Muscle of arm (tissue), 14 donors: Measurements from ENCODE around the gene CDC23. TPM values are rescaled to one million over a fixed set of nuclear protein-coding genes. Genes with fewer than 3 reads are reported as not detected.
"Not testable (repeated sequence)": the region's sequence is repeated elsewhere in the genome, so short reads cannot be mapped to it uniquely, and the experiment has no call there.

Experiments
- DNase-seq: peaks from one replicate; pipeline ENCODE4 v3.0.0-alpha.2; 2013
- long read RNA-seq, 11 donors: transcript quantifications; one replicate each; lab custom pipeline, GENCODE V29; 2026
- polyA plus RNA-seq, 12 donors: library from polyadenylated mRNA; unstranded; fragments of 120-200 nt; gene quantifications; one replicate each; pipeline ENCODE4 v1.2.1, GENCODE V29; 2013; ENCODE audit not compliant: insufficient read length in 12 of 12

Gene CDC23
- 10 to 100 TPM in 11 of 12 donors, not detected in 1; 23.0 to 47.7 (median 39.7) TPM for polyA plus RNA-seq
- long read RNA-seq, donor 1, partial matches to known transcripts, result 0 of 7 reads
- long read RNA-seq, donor 1, other reads (novel, unspliced or antisense), result 0 of 7 reads
- long read RNA-seq, donor 2, transcript CDC23-202 (16 exons, 3,155 nt), result major isoform, 9 of 13 reads
- long read RNA-seq, donor 2, partial matches to known transcripts, result 0 of 13 reads
- long read RNA-seq, donor 2, other reads (novel, unspliced or antisense), result 0 of 13 reads
- long read RNA-seq, donor 3, transcript CDC23-202 (16 exons, 3,155 nt), result major isoform, 5 of 8 reads
- long read RNA-seq, donor 3, partial matches to known transcripts, result 0 of 8 reads
- long read RNA-seq, donor 3, other reads (novel, unspliced or antisense), result 0 of 8 reads
- long read RNA-seq, donor 4, partial matches to known transcripts, result 0 of 3 reads
- long read RNA-seq, donor 4, other reads (novel, unspliced or antisense), result 0 of 3 reads
- long read RNA-seq, donor 5, transcript CDC23-202 (16 exons, 3,155 nt), result major isoform, 10 of 21 reads
- long read RNA-seq, donor 5, transcript CDC23-201 (3 exons, 1,079 nt), result minor isoform, 7 of 21 reads
- long read RNA-seq, donor 5, partial matches to known transcripts, result 0 of 21 reads
- long read RNA-seq, donor 5, other reads (novel, unspliced or antisense), result 0 of 21 reads
- long read RNA-seq, donor 6, partial matches to known transcripts, result 0 of 8 reads
- long read RNA-seq, donor 6, other reads (novel, unspliced or antisense), result 0 of 8 reads
- long read RNA-seq, donor 7, partial matches to known transcripts, result 0 of 6 reads
- long read RNA-seq, donor 7, other reads (novel, unspliced or antisense), result 0 of 6 reads
- long read RNA-seq, donor 8, transcript CDC23-201 (3 exons, 1,079 nt), result minor isoform, 8 of 22 reads
- long read RNA-seq, donor 8, transcript CDC23-202 (16 exons, 3,155 nt), result major isoform, 13 of 22 reads
- long read RNA-seq, donor 8, partial matches to known transcripts, result 0 of 22 reads
- long read RNA-seq, donor 8, other reads (novel, unspliced or antisense), result 0 of 22 reads
- long read RNA-seq, donor 9, partial matches to known transcripts, result 0 of 4 reads
- long read RNA-seq, donor 9, other reads (novel, unspliced or antisense), result 0 of 4 reads
- long read RNA-seq, donor 10, transcript CDC23-202 (16 exons, 3,155 nt), result major isoform, 11 of 15 reads
- long read RNA-seq, donor 10, partial matches to known transcripts, result 0 of 15 reads
- long read RNA-seq, donor 10, other reads (novel, unspliced or antisense), result 0 of 15 reads
- long read RNA-seq, donor 11, transcript CDC23-202 (16 exons, 3,155 nt), result major isoform, 5 of 9 reads
- long read RNA-seq, donor 11, partial matches to known transcripts, result 0 of 9 reads
- long read RNA-seq, donor 11, other reads (novel, unspliced or antisense), result 0 of 9 reads

DNA sequence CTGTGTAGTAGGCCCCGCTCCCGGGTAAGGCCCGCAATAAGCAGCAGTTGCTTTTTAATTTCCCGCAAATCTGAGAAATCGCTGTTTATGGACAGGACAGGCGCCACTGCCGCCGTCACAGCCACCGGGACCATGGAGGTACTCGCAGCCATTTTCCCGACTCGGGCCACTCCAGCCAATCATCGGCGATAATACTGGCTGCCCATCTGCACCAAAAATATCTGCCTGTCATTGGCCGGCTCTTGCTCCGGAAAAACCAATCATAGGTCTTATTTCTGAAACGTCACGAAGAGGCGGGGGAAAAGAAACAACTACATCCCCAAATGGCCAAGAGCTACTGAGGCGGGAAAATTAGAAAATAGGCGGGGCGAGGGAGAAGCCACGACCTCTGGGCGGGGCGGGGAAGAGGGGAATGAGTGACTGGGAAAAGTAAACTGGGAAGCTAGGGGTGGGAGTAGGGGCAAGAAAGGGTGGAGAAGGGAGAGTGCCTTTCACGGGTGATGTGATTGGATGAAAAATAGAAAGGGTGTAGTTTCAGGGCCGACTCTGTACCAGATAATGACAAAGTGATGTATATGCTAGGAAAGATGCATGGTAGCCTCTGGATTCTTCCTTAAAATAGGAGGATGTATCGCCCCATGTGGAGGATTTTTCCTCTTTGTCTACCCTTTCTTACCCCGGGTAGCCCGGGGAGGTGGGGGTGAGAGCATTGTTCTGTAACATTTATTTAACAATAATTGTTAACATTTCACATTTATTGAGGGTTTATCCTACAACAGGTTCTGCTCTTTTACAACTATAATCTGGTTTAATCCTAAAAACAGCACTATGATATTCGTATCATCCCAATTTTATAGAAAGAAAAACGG lies at the start of gene CDC23:
CDC23 (minus strand) TSS at position 163 of the 869 bp plus-strand sequence; CDS start at position 152, 11 bp downstream.
- DNase-seq, result peak; percentile 98

DNA sequence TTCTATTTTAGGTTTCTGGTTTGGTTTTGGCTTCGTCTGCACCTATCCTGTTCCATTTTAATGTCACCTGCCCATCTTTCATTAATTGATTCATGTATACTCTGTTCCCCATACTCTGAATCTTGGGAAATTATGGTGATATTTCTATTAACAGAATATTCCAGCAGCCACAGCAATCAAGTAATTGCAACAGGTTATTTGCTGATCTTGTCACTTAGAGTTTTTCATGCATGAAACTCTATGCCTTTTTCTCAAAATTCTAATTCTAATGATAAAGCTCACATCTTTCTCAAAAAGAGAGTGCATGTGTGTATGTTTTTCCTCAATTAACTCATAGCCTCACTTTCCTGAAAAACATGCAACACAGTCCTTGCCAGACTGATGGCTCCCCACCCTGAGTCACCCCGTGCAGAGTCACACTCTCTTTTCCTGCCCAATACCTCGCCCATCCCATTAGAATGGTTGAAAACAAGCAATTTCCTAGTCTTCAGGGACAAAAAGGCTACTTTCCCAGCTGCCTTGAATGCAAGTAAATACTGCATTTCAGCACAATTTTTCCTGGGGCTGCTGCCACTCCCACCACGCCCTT lies 45.7 kb upstream of the CDC23 start:
- no peak for DNase-seq

- no peak for DNase-seq
Observed at GRCh38 chr5:138257583-138257982, 44.5 kb upstream of the CDC23 start.

- DNase-seq, result no peak
Observed at GRCh38 chr5:138252944-138253343, 39.8 kb upstream of the CDC23 start.

DNA sequence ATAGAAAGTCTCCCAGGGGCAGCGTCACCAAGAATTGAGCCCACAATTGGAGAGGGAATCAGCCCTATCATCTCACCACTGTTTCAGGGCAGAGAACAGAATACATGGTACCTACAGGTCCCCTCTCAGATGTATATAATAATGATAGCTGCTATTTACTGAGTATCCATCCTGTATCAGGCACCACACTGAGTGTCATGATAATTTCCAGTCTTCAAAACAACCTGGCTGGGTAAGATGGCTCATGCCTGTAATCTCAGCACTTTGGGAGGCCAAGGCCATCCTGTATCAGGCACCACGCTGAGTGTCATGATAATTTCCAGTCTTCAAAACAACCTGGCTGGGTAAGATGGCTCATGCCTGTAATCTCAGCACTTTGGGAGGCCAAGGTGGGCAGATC lies 34.7 kb upstream of the CDC23 start:
- not testable (repeated sequence) for DNase-seq

DNA sequence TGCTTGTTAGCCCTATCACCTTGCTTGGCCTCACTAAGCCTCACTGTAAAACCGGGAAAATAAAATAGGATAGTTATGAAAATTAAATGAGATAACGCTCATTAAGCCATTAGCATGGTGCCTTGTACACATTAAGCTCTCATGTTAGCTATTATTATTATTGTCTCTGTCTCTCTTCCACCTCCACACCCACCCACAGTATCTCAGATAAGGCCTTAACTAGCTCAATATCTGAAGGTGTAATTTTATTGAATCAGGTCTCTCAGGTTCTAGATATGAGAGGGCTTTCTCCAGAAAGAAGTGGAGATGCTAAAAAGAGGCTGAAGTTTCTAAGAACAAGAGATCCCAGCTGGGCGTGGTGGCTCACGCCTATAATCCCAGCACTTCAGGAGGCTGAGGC lies 33.7 kb upstream of the CDC23 start:
- DNase-seq, result no peak

DNA sequence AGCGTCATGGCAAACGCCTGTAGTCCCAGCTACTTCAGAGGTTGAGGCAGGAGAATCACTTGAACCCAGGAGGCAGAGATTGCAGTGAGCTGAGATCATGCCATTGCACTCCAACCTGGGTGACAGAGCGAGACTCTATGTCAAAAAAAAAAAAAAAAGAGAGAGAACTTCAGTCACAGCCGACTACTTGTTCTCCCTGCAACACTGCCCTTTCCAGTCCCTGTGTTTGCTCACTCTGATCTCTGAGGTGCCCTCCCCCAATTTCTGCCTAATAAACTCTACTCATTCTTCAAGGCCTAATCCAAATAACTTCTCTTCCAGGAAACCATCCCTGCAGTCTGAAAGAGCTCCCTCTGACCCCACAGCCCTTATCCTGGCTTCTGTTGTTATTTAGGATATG lies 33.2 kb upstream of the CDC23 start:
- DNase-seq, result no peak

- DNase-seq, result no peak
Observed at GRCh38 chr5:138245717-138246116, 32.6 kb upstream of the CDC23 start.

DNA sequence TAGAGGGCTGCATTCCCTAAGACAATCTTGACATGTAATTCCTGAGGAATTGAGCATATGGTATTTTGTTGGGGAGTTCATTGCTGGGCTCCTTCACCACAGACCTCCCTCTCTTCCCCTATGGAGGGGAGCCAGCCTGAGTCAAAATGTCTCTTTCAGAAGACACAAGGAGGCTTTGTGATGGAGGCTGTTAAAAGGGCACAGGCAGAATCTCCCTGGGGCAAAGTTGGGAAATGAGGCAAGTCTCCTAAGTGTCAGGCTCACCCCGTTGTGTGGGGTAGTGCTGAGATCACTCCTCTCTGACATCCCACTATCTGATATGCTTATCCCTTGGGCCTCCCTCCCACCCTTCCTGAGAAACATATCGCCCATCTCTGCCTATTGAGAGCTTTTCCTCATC lies 30.7 kb upstream of the CDC23 start:
- no peak for DNase-seq

- DNase-seq, result peak; percentile 24
Observed at GRCh38 chr5:138241688-138242571, 28.8 kb upstream of the CDC23 start.

- DNase-seq, result no peak
Observed at GRCh38 chr5:138240650-138241385, 27.7 kb upstream of the CDC23 start.

DNA sequence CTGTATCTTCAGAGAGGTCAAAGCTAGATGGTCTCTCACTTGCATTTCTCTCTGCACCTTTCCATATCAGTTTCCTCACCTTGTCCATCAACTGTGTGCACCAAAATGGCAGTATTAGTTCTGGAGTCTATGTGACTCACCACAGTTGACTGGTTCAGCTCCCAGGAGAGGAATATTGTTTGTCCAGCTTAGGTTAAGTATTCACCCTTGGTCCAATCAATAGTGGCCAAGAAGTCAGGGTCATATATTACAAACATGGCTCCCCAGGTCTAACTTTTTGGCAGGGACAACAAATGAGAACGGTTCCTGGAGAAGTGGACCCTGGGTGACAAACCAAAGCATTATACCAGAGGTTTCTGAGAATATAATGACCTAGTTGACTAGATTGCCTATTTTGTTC lies 24.9 kb upstream of the CDC23 start:
- no peak for DNase-seq

- no peak for DNase-seq
Observed at GRCh38 chr5:138234651-138235050, 21.5 kb upstream of the CDC23 start.

GRCh38 chr5:138233280-138233679 lies 20.2 kb upstream of the CDC23 start:
- DNase-seq, result no peak

DNA sequence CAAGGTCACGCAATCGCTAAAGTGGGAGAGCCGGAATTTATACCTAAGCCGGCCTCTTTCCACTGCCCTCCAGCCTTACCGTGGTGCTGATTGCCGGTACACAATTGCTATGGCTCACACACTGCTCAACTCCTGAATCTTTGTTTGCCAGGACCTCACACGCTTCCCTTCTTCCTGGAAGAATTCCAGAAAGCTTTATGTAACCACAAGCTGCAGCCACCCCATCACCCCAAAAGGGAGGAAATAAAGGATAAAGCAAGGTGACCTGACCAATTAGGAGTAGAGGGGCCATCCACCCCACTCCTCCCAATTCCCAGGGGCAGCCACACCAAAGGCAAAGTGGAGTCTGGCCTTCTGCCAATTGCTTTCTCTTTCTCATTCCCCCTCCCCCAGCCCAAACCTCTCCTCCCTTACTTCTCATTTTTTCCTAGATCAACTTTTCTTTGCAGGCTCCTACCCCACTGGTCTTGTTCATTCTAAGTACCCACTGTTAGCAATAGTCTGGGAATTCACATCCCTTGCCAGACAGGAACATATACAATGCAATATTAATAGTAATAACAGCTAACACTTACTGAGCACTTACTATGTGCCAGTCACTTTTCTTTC lies 18.0 kb upstream of the CDC23 start:
- no peak for DNase-seq

- DNase-seq, result no peak
Observed at GRCh38 chr5:138230261-138230660, 17.1 kb upstream of the CDC23 start.

- no peak for DNase-seq
Observed at GRCh38 chr5:138229387-138229786, 16.3 kb upstream of the CDC23 start.

DNA sequence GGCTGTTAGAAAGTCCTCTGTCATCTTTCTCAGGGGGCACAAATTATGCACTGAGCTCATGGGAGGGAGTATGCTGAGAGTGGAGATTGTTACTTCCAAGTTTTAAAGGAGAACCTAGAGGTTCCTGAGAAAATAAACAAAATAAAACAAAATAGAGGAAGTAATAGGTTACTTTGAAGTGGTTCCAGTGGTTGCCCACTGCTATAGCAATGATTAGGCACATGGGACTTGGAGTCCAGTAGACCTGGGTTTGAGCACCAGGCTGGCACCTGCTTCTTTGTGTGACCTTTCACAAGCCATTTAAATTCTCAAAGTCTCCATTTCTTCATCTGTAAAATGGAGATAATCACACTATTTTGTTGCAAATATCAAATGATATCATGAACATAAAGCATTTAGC lies 13.8 kb upstream of the CDC23 start:
- DNase-seq, result no peak
